SH-SY5Y (cell line): Measurements from ENCODE around the gene MCOLN2.

Experiments used
- GATA2 ChIP-seq: IDR thresholded peaks from 2 replicates; pipeline ENCODE4 v1.6.1; 2011; ENCODE audit warnings: mild to moderate bottlenecking, low read depth, low read length
- GATA3 ChIP-seq: IDR thresholded peaks from 2 replicates; pipeline ENCODE4 v1.6.1; 2011; ENCODE audit warnings: low read depth, mild to moderate bottlenecking, low read length, moderate library complexity

GRCh38 chr1:84916897-84917296 lies 80.0 kb downstream of the MCOLN2 start:
- TF ChIP-seq GATA3 (no peak), GATA2 (no peak)
